HG03135 (cell line): ENCODE measurements around the gene SLC4A7.
A peak's percentile ranks its signal among the peaks of the same experiment; 100 is the strongest.
"Not testable (repeated sequence)": the region's sequence is repeated elsewhere in the genome, so short reads cannot be mapped to it uniquely, and the experiment has no call there.

Experiments
- ATAC-seq: cut with Tn5 transposase; IDR thresholded peaks from one replicate; pipeline ENCODE4 v1.9.1; 2021; ENCODE audit warnings: mild to moderate bottlenecking, moderate library complexity; ENCODE audit not compliant: unreplicated experiment

The SLC4A7 gene

DNA sequence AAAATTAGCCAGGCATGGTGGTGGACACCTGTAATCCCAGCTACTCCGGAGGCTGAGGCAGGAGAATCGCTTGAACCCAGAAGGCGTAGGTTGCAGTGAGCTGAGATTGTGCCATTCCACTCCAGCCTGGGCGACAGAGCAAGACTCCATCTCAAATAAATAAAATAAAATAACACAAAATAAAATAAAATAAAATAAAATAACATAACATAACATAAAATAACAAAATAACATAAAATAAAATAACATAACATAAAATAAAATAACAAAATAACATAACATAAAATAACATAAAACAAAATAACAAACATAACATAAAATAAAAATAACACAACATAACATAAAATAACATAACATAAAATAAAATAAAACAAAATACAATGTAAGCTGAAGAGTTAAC lies 45.8 kb downstream of the SLC4A7 start:
- ATAC-seq, result not testable (repeated sequence)

- no peak for ATAC-seq
Measured at GRCh38 chr3:27431116-27431515, 53.1 kb downstream of the SLC4A7 start.

- ATAC-seq, result no peak
Measured at GRCh38 chr3:27429909-27430308, 54.3 kb downstream of the SLC4A7 start.

GRCh38 chr3:27428446-27428845 lies 55.7 kb downstream of the SLC4A7 start:
- ATAC-seq, result no peak

DNA sequence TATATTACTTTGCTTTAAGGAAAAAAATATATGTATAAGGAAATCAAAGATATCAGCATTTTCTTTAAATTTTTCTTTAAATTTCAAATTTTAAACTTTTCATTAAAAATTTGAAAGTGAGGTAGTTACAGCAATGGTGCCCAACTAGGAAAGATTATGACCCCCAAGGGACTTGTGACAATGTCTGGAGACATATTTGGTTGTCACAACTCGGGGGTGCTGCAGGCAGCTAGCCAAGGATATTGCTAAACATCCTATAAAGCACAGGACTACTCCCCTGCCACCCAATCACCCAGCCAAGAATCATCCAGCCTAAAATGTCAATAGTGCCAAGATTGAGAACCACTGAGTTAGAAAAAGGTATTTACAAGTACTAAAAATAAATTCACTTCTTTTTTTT lies 57.3 kb downstream of the SLC4A7 start:
- ATAC-seq, result no peak

DNA sequence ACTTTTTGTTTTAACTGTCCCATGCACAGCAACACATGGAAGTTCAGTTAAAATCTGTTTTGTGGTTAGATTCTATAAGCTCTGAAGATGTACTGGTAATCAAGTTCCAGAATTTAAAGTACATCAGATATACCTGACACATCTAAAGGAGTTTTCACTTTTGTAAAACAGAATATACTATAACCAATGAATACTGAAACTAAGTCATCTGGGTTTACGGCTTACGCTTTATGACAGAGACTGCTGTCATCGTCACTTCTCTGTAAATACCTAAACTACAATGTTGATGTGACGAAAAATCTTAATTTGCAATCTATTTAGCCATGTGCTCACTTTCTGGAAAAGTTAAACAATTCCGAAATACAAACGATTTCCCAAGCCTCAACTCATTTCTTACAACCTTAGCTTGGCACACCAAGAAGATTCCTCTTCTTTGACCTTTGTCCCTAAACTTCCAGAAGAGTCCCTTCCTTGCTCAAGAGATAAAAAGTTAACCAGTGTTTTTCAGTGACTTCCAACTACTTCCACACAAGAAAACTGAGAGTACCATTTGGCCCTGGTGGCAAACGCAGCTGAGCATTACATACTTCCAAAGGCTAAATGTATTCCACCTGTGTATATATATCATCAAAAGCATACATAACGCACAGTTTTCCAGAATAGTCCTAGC lies 58.2 kb downstream of the SLC4A7 start:
- ATAC-seq, result no peak

DNA sequence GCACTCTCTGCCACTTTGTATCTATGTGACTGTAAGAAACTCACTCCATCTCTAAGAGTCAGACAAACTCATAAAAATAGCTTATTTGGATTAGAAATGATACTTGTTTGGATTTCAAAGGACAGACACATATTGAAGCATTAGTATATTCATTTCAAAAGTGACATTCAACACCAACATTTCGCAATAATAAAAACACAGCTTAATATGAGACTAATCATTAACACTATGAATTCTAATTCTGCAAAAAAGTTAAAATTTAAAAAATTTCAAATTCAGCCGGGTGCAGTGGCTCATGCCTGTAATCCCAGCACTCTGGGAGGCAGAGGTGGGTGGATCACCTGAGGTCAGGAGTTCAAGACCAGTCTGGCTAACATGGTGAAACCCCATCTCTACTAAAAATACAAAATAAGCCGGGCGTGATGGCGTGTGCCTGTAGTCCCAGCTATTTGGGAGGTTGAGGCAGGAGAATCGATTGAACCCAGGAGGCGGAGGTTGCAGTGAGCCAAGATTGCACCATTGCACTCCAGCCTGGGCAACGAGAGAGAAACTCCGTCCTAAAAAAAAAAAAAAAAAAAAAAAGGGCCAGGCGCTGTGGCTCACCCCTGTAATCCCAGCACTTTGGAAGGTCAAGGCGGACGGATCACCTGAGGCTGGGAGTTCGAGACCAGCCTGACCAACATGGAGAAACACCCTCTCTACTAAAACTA lies 59.2 kb downstream of the SLC4A7 start:
- not testable (repeated sequence) for ATAC-seq

- no peak for ATAC-seq
Measured at GRCh38 chr3:27423463-27423862, 60.7 kb downstream of the SLC4A7 start.

- no peak for ATAC-seq
Measured at GRCh38 chr3:27422617-27423016, 61.6 kb downstream of the SLC4A7 start.

DNA sequence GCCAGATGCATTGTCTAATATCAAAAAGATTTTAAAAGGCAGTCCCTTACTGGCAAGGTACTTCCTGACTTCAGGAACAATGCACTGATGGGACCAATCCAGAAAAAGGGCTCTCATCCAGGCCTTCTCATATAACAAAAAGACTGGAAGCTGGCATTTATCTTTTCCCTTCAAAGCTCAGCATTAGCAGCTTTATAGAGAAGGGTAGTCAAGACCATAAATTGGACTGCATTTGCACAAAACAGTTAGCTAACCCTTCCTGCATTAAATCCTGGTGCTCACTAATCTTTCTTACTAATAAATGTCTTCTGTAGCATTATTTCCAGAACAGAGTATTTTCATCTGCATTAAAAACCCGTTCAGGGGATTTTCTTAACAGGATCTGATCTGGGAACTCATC lies 69.0 kb downstream of the SLC4A7 start:
- ATAC-seq, result no peak

GRCh38 chr3:27392950-27393679 lies 91.1 kb downstream of the SLC4A7 start:
- peak; percentile 69 for ATAC-seq

DNA sequence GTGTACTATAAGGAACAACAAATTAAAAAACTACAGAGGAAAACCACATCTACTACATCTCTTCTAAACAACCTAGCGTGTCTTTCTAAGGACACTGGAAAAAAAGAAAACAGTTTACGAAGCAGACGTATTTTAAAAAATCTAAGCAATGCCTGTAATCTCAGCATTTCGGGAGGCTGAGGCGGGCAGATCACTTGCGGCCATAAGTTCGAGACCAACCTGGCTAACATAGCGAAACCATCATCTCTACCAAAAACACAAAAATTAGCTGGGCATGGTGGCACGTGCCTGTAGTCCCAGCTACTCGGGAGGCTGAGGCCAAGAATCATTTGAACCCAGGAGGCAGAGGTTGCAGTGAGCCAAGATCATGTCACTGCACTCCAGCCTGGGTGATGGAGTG lies 91.8 kb downstream of the SLC4A7 start:
- not testable (repeated sequence) for ATAC-seq

- no peak for ATAC-seq
Measured at GRCh38 chr3:27391796-27392195, 92.4 kb downstream of the SLC4A7 start.

GRCh38 chr3:27387625-27388024 lies 96.6 kb downstream of the SLC4A7 start:
- no peak for ATAC-seq

GRCh38 chr3:27385504-27385903 lies 98.7 kb downstream of the SLC4A7 start:
- ATAC-seq, result no peak

DNA sequence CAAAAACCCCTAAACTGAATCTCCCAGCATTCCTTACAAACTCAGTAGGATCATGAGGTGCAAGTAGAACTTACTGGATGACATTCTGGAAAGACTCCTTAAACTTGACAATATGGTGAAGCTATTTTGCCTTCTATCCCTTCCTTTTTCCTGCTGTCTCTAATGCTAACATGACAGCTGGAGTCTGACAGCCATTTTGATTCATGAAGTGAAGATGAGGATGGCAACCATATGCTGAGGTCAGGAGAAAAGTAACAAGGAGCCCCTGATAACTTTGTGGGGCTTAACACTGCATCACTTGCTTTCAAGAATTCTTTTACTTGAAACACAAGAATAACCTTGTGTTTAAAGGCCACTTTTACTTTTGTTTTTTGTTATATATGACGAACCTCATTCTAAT lies 100.0 kb downstream of the SLC4A7 start:
- no peak for ATAC-seq

DNA sequence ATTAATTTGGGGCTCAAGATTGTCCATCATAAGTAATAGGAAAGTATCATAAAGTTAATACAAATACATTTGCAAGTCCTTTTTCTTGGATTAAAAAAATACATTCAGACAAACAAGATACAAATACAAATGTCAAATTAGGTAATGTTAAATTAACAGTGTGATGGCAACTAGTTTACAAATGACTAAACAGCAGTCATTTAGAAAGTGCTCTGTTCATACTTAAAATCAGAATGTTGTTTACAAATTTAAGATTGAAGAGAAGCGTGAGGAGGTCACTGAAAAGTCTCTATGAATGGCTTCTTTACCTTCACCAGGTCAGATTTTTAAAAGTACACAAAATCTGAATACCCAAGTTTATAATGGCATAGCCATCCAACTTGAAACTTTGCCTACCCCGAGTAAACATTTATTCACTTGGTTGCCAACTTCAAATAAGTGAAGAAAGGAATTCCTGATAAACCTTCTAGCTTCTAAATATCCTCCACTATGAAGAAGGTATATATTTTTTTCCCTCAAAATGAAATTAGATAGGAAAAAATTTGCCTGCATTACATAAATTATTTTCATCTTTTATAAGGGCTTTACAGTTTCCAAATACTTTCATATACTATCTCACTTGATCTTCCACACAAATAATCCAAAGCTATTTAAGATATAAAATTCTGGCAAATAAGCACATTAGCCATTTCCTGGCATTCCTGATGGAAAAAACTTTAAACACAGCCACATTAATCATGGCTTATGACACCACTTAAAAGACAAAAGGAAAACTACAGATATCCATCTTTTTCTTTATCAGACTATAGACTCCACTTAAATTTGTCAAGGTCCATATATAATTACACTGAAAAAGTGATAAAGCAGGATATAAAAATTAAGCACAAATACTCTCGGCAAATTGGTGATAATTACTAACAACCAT lies 103.5 kb downstream of the SLC4A7 start:
- ATAC-seq, result no peak

DNA sequence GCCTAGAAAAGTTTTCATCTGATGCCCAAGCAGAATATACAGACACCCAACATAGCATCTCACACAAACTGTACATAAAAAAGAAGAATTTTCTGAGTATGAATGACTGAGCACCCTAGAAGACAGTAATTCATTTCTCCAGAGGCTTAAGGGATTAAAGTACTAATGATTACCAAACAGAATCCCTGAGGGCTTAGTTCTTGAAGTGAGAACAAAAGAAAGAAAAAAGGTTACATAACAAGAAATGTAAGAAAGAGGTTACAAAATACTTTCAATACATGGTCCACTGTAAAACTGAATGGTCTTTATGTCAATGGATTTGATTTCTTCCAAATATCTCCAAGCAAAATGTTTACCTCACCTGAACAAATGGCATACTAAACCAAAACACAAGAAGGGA lies 105.9 kb downstream of the SLC4A7 start:
- no peak for ATAC-seq

GRCh38 chr3:27376109-27376772 lies 107.9 kb downstream of the SLC4A7 start:
- ATAC-seq, result no peak

- ATAC-seq, result peak; percentile 100
Measured at GRCh38 chr3:27368831-27369607, 115.2 kb downstream of the SLC4A7 start, which contains the start of gene NEK10. Gene NEK10, minus strand, starts transcription at chr3:27369383. Its CDS starts 16,501 bp downstream, at chr3:27352882.
